Heart right ventricle (tissue), 16 donors: ENCODE measurements around the gene QRICH2. TPM values are rescaled to one million over a fixed set of nuclear protein-coding genes. Genes with fewer than 3 reads are reported as not detected.
A peak's percentile ranks its signal among the peaks of the same experiment; 100 is the strongest.
"Not testable (repeated sequence)": the region's sequence is repeated elsewhere in the genome, so short reads cannot be mapped to it uniquely, and the experiment has no call there.

Experiments
- ATAC-seq, 8 donors: fragments of 200-7000 bp; cut with Tn5 transposase; one replicate each; pipeline ENCODE4 v1.9.1; 2020; ENCODE audit warnings: mild to moderate bottlenecking in 8 of 8, moderate library complexity in 8 of 8, moderate number of reproducible peaks in 1 of 8
- DNase-seq, 2 donors: peaks; one replicate each; pipeline ENCODE4 v3.0.0-alpha.2; 2020
- H3K27ac ChIP-seq, 10 donors: fragments of 200-600 bp; sonication (generic) in 2 of 10; one replicate each; pipeline versions ENCODE4 v1.5.0 to v1.8.0; 2020 to 2022; ENCODE audit warnings: mild to moderate bottlenecking in 3 of 10
- H3K27me3 ChIP-seq, 7 donors: fragments of 200-600 bp; one replicate each; pipeline ENCODE4 v1.8.0; 2021 to 2022; ENCODE audit warnings: mild to moderate bottlenecking in 2 of 7
- H3K36me3 ChIP-seq, 9 donors: fragments of 200-600 bp; sonication (generic) in 1 of 9; one replicate each; pipeline versions ENCODE4 v1.5.0 to v1.8.0; 2020 to 2022; ENCODE audit warnings: mild to moderate bottlenecking in 2 of 9
- H3K4me1 ChIP-seq, 9 donors: fragments of 200-600 bp; sonication (generic) in 1 of 9; one replicate each; pipeline versions ENCODE4 v1.5.0 to v1.8.0; 2020 to 2022; ENCODE audit warnings: mild to moderate bottlenecking in 4 of 9
- H3K4me3 ChIP-seq, 10 donors: fragments of 200-600 bp; sonication (generic) in 2 of 10; one replicate each; pipeline versions ENCODE4 v1.5.0 to v1.8.0; 2020 to 2022; ENCODE audit warnings: mild to moderate bottlenecking in 7 of 10, moderate library complexity in 2 of 10
- H3K9me3 ChIP-seq, 11 donors: fragments of 200-600 bp in 10 of 11; sonication (generic) in 2 of 11; one replicate each; pipeline versions ENCODE4 v1.5.0 to v1.8.0; 2013 to 2022; ENCODE audit warnings: mild to moderate bottlenecking in 2 of 11, control low read depth in 1 of 11, moderate library complexity in 1 of 11
- WGBS, 2 donors: extraction: QIAGEN DNeasy Blood & Tissue Kit; methylation state at CpG; one replicate each; pipeline ENCODE4 v1.1.7; 2013; ENCODE audit warnings: inconsistent platforms in 1 of 2; 5-methylcytosine and 5-hydroxymethylcytosine counted together
- intact Hi-C, 10 donors: fragments of 100-400 bp; cut with DNase I; formaldehyde crosslinking; loops; one replicate each; pipeline versions ENCODE4 v1.11.1 to v1.14.2; 2022
- polyA plus RNA-seq, 2 donors: library from polyadenylated mRNA; stranded (reverse); fragments of 200-250 nt; gene quantifications; one replicate each; pipeline ENCODE4 v1.2.3, GENCODE V29; 2013
- total RNA-seq, 10 donors: library from RNA; stranded (reverse); fragmentation: NEBNext Ultra II Directional in 3 of 10; extraction: Animal tissue kit (Norgen Biotek cat#: 25700) in 3 of 10; gene quantifications; one replicate each; pipeline versions ENCODE4 v1.2.1 to v1.2.4, GENCODE V29; 2021 to 2023
- TF ChIP-seq, protein P1 (sequence below), 9 donors: fragments of 200-600 bp; sonication (generic) in 2 of 9; IDR thresholded peaks; one replicate each; pipeline versions ENCODE4 v1.5.0 to v1.8.0; 2021 to 2022; ENCODE audit warnings: antibody characterized with exemption in 9 of 9, mild to moderate bottlenecking in 5 of 9, moderate library complexity in 1 of 9
- donor health status: Arrhythmogenic right ventricular cardiomyopathy.
- donor health status: ischemic (EF 13 %, LVEDD 7.1; RV severe dilation, severe dysfunction).
- donor health status: healthy with polysubstance abuse.
- donor health status: DM: no; HTN: yes; CAD: no.
- donor health status: DM: no; HTN: no; CAD: no.
- donor health status: ischemic (EF 25% LVEDD 6.9; RV normal size, moderate dysfunction).
- donor health status: ischemic (EF 25% LVEDD 5.7; RV mildly dilated, moderate dysfunction).
- donor health status: healthy.
- donor health status: DM: yes; HTN: yes; CAD: no.
- donor health status: Ischemic cardiomyopathy.
- donor health status: ischemic (EF 35%, LVEDD 5.7; RV mildly dilated, moderate dysfunction).
- donor health status: nonischemic (EF 11% LVEDD 7.7; RV severe dilation, severe dysfunction).
- donor health status: DM: yes; HTN: yes; CAD: no.
- donor health status: PGD.
- donor health status: ischemic (EF 29% LVEDD 5.4; RV normal size, mild dysfunction).
- donor health status: nonischemic (EF 23%, LVEDD 6.1; RV moderate dilation, normal function).

QRICH2 gene
- total and polyA plus RNA-seq, 12 donors = 0.98 to 8.9 (median 2.0) TPM

DNA sequence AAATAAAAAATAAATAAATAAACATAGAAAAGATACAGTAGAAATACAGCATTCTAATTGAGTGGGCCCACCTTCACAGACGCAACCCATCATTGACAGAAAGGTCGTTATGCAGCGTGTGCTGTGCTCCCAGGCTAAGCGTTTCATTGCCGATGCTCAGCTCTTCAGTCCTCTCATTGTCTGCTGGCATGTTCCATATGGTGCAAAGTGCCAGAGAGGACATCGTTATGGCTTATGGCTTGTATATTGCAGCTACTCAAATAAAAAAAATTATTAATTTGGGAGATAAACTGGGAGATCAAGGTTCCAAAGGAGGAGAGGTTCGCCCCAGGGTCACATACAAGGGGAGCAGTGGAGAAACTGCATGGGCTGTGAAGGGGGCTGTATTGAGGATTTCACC lies 54.2 kb downstream of the QRICH2 start:
- H3K27me3 ChIP-seq = no peaks in the 10 kb centered on the region
- H3K27ac ChIP-seq = peak overlapping the region in 1 of 10 donors; percentile 89
- peaks cover 0 to 31% (median 11%) of the 10 kb centered on the region in 9 donors for H3K4me1 ChIP-seq
- no peaks in the 10 kb centered on the region for H3K36me3 ChIP-seq
- no peak overlapping the region for H3K4me3 ChIP-seq
- TF ChIP-seq, protein P1, sequence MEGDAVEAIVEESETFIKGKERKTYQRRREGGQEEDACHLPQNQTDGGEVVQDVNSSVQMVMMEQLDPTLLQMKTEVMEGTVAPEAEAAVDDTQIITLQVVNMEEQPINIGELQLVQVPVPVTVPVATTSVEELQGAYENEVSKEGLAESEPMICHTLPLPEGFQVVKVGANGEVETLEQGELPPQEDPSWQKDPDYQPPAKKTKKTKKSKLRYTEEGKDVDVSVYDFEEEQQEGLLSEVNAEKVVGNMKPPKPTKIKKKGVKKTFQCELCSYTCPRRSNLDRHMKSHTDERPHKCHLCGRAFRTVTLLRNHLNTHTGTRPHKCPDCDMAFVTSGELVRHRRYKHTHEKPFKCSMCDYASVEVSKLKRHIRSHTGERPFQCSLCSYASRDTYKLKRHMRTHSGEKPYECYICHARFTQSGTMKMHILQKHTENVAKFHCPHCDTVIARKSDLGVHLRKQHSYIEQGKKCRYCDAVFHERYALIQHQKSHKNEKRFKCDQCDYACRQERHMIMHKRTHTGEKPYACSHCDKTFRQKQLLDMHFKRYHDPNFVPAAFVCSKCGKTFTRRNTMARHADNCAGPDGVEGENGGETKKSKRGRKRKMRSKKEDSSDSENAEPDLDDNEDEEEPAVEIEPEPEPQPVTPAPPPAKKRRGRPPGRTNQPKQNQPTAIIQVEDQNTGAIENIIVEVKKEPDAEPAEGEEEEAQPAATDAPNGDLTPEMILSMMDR (IDR thresholded peaks at IDR 0.05) = no peak
- H3K9me3 ChIP-seq = no peaks in the 10 kb centered on the region
- 89 to 92% methylated on average over 7 of the region's 7 CpGs for WGBS, 2 donors
- no peak for DNase-seq
- no peak for ATAC-seq
- intact Hi-C loops = no loop called here

DNA sequence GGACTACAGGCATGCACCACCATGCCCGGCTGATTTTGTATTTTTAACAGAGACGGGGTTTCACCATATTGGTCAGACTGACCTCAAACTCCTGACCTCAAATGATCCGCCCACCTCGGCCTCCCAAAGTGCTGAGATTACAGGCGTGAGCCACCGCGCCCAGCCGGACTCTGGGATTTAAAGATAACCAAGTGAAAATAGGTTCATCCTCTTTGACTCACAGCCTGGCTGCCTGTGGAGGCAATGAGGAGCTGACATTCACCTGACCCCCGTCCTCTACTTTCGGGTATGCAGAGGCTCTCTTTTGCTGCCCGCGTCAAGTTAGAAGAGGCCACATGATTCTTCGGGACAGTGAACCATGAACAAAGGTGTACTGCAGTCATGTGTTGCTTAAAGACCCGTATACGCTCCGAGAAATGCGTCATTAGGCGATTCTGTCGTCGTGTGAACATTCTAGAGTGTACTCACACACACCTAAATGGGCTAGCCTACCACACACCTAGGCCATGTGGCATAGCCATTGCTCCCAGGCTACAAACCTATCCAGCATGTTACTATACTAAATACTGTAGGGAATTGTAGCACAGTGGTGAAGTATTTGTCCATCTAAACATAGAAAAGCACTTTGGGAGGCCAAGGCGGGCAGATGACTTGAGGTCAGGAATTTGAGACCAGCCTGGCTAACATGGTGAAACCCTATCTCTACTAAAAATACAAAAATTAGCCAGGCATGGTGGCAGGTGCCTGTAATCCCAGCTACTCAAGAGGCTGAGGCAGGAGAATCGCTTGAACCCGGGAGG lies 54.9 kb downstream of the QRICH2 start:
- H3K27me3 ChIP-seq, DNase-seq, H3K9me3 ChIP-seq, intact Hi-C loops, H3K36me3 ChIP-seq: not testable (repeated sequence)
- peak overlapping the region in 1 of 10 donors; percentile 28 for H3K4me3 ChIP-seq
- 90 to 92% methylated on average over 23 of the region's 23 CpGs for WGBS, 2 donors
- H3K4me1 ChIP-seq = peaks cover 0 to 36% (median 10%) of the 10 kb centered on the region in 9 donors
- ATAC-seq = peak in 1 of 8 donors; percentile 20
- peak overlapping the region in 5 of 10 donors; percentile 17 to 89 (median 45) for H3K27ac ChIP-seq

DNA sequence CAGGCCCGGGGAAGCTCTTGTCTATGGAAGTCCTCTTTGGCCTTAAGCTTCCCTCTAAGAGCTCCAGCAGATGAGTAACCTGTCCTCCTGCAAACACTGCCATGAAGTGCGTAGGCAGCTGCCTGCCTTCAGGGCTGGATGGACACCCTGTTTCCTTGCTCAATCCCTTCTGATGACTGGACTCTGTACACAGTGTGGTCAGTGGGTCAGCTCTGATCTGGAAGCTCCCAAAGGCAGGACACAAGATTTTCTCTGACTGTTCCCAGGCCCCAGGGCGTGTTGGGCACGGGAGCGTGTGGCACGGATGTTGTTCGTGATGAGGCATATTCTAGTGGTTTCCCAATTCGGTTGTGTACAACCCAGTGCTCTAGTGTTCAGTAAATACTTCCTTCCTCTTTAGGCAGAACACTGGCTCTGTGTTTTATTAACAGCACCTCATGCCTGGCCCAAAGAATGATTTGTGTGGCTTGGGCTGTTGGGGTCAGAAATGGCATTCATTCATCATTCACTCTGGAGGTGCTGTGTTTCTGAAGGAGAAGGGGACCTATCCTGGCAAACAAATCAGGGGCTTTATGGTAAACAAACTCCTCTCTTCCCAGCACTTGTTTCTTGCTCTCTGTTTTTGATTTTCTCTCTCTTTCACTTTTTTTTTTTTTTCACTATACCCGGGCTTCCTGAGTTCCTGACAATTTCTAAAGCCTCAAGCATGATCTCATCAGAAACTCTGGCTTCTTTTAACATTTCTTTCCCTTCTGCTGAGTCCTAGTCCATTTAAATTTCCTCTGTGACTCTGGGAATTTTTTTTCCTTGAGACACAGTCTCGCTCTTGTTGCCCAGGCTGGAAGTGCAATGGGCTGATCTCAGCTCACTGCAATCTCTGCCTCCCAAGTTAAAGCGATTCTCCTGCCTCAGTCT lies 55.8 kb downstream of the QRICH2 start:
- Histone ChIP-seq H3K4me1 (peaks cover 0 to 43% (median 10%) of the 10 kb centered on the region in 9 donors), H3K4me3 (peak overlapping the region in 1 of 10 donors; percentile 28), H3K36me3 (no peaks in the 10 kb centered on the region), H3K9me3 (no peaks in the 10 kb centered on the region), H3K27ac (peak overlapping the region in 8 of 10 donors; percentile 3 to 89 (median 41)), H3K27me3 (no peaks in the 10 kb centered on the region)
- TF ChIP-seq, protein P1 (IDR thresholded peaks at IDR 0.05) = no peak
- intact Hi-C loops = no loop called here
- WGBS, 2 donors = 52 to 63% methylated on average over 11 of the region's 11 CpGs
- DNase-seq (no peak), ATAC-seq (peak; percentile 65 to 92 (median 77))

DNA sequence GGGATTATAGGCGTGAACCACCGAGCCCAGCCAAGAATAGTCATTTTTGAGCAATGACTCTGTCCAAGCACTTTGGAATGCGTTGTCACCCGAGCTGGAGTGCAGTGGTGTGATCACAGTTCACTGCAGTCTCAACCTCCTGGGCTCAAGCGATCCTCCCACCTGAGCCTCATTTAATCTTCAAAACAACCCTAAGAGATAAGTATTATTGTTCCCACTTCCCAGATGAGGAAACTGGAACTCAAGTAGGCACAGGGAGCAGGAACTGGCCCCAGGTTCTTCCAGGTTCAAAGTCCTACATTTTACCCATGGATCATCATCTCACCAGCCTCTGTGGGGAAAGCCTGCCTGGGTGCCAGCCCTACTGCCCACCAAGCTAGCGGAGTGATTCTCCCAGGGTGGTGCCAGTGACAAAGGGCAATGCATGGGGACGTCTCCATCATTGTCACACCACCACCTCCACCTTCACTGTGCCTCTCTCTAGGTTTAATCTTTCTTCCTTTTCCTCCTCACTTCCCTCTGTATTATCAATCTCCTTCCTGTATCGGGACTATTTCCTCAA lies 56.5 kb downstream of the QRICH2 start:
- peaks cover 0 to 50% (median 10%) of the 10 kb centered on the region in 9 donors for H3K4me1 ChIP-seq
- no peak for DNase-seq
- intact Hi-C loops = no loop called here
- H3K27me3 ChIP-seq = no peaks in the 10 kb centered on the region
- no peak overlapping the region for H3K4me3 ChIP-seq
- no peaks in the 10 kb centered on the region for H3K36me3 ChIP-seq
- H3K27ac ChIP-seq = peak overlapping the region in 7 of 10 donors; percentile 3 to 89 (median 37)
- no peaks in the 10 kb centered on the region for H3K9me3 ChIP-seq
- TF ChIP-seq, protein P1 (IDR thresholded peaks at IDR 0.05) = no peak
- 84 to 85% methylated on average over 8 of the region's 8 CpGs for WGBS, 2 donors
- ATAC-seq = peak in 1 of 8 donors; percentile 8
